Measurements from ENCODE around the gene ADGRG1. TPM values are rescaled to one million over a fixed set of nuclear protein-coding genes. Genes with fewer than 3 reads are reported as not detected.

The ADGRG1 gene
- polyA plus RNA-seq, 1 donor = 102 TPM

GRCh38 chr16:57613514-57613913 lies 14.9 kb upstream of the ADGRG1 start:
- no peak for DNase-seq
- Histone ChIP-seq H3K27ac (ENCODE audit: low read length) (no peak overlapping the region), H3K27me3 (ENCODE audit: control insufficient read depth, insufficient read depth, low read length) (no peaks in the 10 kb centered on the region), H3K4me1 (ENCODE audit: control insufficient read depth, insufficient read depth, low read length) (peaks cover 13% of the 10 kb centered on the region), H3K9me3 (ENCODE audit: control insufficient read depth, low read depth, low read length) (no peaks in the 10 kb centered on the region), H3K36me3 (ENCODE audit: control insufficient read depth, insufficient read depth, low read length) (no peaks in the 10 kb centered on the region), H3K4me3 (ENCODE audit: low read length) (no peak overlapping the region)
- WGBS (ENCODE audit: insufficient coverage, low lambda C conversion rate) = 100% methylated on average over 2 of the region's 4 CpGs

DNA sequence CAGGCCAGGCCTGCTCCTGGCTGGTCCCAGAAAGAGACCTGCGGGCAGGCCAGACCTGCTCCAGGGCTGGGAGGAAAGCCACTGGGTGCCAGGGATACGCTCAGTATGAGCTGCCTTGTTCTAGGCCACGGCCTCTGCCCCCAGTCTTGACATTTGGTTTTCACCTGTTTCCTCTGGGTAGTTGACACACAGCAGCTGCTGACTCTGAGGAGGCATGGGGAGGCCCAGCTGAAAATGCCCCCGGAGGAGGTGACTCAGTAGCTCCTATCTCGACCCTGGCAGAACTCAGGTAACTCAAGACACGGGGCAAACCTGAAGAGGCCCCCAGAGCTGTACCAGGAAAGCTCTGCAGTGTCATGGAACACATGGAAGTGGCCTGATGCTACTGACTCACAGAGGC lies 13.9 kb upstream of the ADGRG1 start:
- no CpG with 5 or more reads among the region's 6 CpGs for whole genome bisulfite sequencing (ENCODE audit: insufficient coverage, low lambda C conversion rate)
- Histone ChIP-seq H3K27me3 (ENCODE audit: control insufficient read depth, insufficient read depth, low read length) (no peaks in the 10 kb centered on the region), H3K4me1 (ENCODE audit: control insufficient read depth, insufficient read depth, low read length) (peaks cover 12% of the 10 kb centered on the region), H3K27ac (ENCODE audit: low read length) (no peak overlapping the region), H3K36me3 (ENCODE audit: control insufficient read depth, insufficient read depth, low read length) (no peaks in the 10 kb centered on the region), H3K9me3 (ENCODE audit: control insufficient read depth, low read depth, low read length) (no peaks in the 10 kb centered on the region), H3K4me3 (ENCODE audit: low read length) (no peak overlapping the region)
- no peak for DNase-seq

- no peak overlapping the region for H3K4me3 ChIP-seq (ENCODE audit: low read length)
- H3K27ac ChIP-seq (ENCODE audit: low read length) = no peak overlapping the region
- WGBS (ENCODE audit: insufficient coverage, low lambda C conversion rate) = no CpG with 5 or more reads among the region's 9 CpGs
- H3K27me3 ChIP-seq (ENCODE audit: control insufficient read depth, insufficient read depth, low read length) = no peaks in the 10 kb centered on the region
- H3K4me1 ChIP-seq (ENCODE audit: control insufficient read depth, insufficient read depth, low read length) = peaks cover 10% of the 10 kb centered on the region
- no peaks in the 10 kb centered on the region for H3K9me3 ChIP-seq (ENCODE audit: control insufficient read depth, low read depth, low read length)
- DNase-seq = no peak
- no peaks in the 10 kb centered on the region for H3K36me3 ChIP-seq (ENCODE audit: control insufficient read depth, insufficient read depth, low read length)
Observed at GRCh38 chr16:57614944-57615343, 13.5 kb upstream of the ADGRG1 start.

GRCh38 chr16:57615813-57616212 lies 12.6 kb upstream of the ADGRG1 start:
- Histone ChIP-seq H3K4me1 (ENCODE audit: control insufficient read depth, insufficient read depth, low read length) (peaks cover 10% of the 10 kb centered on the region), H3K9me3 (ENCODE audit: control insufficient read depth, low read depth, low read length) (no peaks in the 10 kb centered on the region), H3K36me3 (ENCODE audit: control insufficient read depth, insufficient read depth, low read length) (no peaks in the 10 kb centered on the region), H3K27me3 (ENCODE audit: control insufficient read depth, insufficient read depth, low read length) (no peaks in the 10 kb centered on the region), H3K27ac (ENCODE audit: low read length) (no peak overlapping the region), H3K4me3 (ENCODE audit: low read length) (no peak overlapping the region)
- no peak for DNase-seq
- no CpG with 5 or more reads among the region's 10 CpGs for WGBS (ENCODE audit: insufficient coverage, low lambda C conversion rate)

- Histone ChIP-seq H3K4me1 (ENCODE audit: control insufficient read depth, insufficient read depth, low read length) (peaks cover 10% of the 10 kb centered on the region), H3K27me3 (ENCODE audit: control insufficient read depth, insufficient read depth, low read length) (no peaks in the 10 kb centered on the region), H3K9me3 (ENCODE audit: control insufficient read depth, low read depth, low read length) (no peaks in the 10 kb centered on the region), H3K27ac (ENCODE audit: low read length) (no peak overlapping the region), H3K36me3 (ENCODE audit: control insufficient read depth, insufficient read depth, low read length) (no peaks in the 10 kb centered on the region), H3K4me3 (ENCODE audit: low read length) (no peak overlapping the region)
- no CpG with 5 or more reads among the region's 7 CpGs for WGBS (ENCODE audit: insufficient coverage, low lambda C conversion rate)
- DNase-seq = no peak
Observed at GRCh38 chr16:57616241-57616640, 12.2 kb upstream of the ADGRG1 start.

- H3K4me1 ChIP-seq (ENCODE audit: control insufficient read depth, insufficient read depth, low read length) = peaks cover 17% of the 10 kb centered on the region
- H3K27ac ChIP-seq (ENCODE audit: low read length) = no peak overlapping the region
- no peak for DNase-seq
- no peaks in the 10 kb centered on the region for H3K9me3 ChIP-seq (ENCODE audit: control insufficient read depth, low read depth, low read length)
- no peaks in the 10 kb centered on the region for H3K27me3 ChIP-seq (ENCODE audit: control insufficient read depth, insufficient read depth, low read length)
- H3K36me3 ChIP-seq (ENCODE audit: control insufficient read depth, insufficient read depth, low read length) = no peaks in the 10 kb centered on the region
- no CpG with 5 or more reads among the region's 4 CpGs for WGBS (ENCODE audit: insufficient coverage, low lambda C conversion rate)
- no peak overlapping the region for H3K4me3 ChIP-seq (ENCODE audit: low read length)
Observed at GRCh38 chr16:57616876-57617275, 11.6 kb upstream of the ADGRG1 start.

DNA sequence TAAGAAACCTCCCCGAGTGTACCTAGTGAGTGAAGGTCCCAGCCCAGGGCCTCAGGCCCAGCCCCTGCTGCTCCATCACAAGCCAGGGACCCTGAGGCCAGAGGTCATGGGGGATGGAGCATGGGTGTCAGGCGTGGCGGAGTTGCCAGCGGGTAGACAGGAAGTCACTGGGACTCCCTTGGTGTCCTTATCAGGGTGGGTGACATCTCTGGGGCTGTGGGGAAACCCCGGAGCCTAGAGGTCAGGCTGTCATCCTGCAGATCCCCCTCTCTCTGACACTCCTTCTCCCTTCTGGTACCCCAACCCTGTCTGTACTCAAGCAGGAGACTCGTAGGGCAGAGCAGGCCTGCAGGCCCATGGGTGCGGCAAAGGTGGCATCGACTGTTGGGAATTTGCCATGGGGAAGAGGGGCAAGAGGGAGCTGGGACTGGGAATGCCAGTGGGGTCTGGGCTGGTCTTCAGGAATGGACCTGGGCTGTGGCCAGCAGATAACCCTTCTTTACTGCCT lies 10.8 kb upstream of the ADGRG1 start:
- H3K27ac ChIP-seq (ENCODE audit: low read length) = no peak overlapping the region
- no peaks in the 10 kb centered on the region for H3K36me3 ChIP-seq (ENCODE audit: control insufficient read depth, insufficient read depth, low read length)
- DNase-seq = no peak
- no peaks in the 10 kb centered on the region for H3K27me3 ChIP-seq (ENCODE audit: control insufficient read depth, insufficient read depth, low read length)
- H3K4me1 ChIP-seq (ENCODE audit: control insufficient read depth, insufficient read depth, low read length) = peaks cover 24% of the 10 kb centered on the region
- H3K4me3 ChIP-seq (ENCODE audit: low read length) = no peak overlapping the region
- no peaks in the 10 kb centered on the region for H3K9me3 ChIP-seq (ENCODE audit: control insufficient read depth, low read depth, low read length)
- WGBS (ENCODE audit: insufficient coverage, low lambda C conversion rate) = no CpG with 5 or more reads among the region's 8 CpGs

- H3K27me3 ChIP-seq (ENCODE audit: control insufficient read depth, insufficient read depth, low read length) = no peaks in the 10 kb centered on the region
- H3K36me3 ChIP-seq (ENCODE audit: control insufficient read depth, insufficient read depth, low read length) = peaks cover 4% of the 10 kb centered on the region
- H3K4me3 ChIP-seq (ENCODE audit: low read length) = no peak overlapping the region
- no peak for DNase-seq
- H3K4me1 ChIP-seq (ENCODE audit: control insufficient read depth, insufficient read depth, low read length) = peaks cover 33% of the 10 kb centered on the region
- H3K9me3 ChIP-seq (ENCODE audit: control insufficient read depth, low read depth, low read length) = no peaks in the 10 kb centered on the region
- peak overlapping the region; percentile 95 for H3K27ac ChIP-seq (ENCODE audit: low read length)
- WGBS (ENCODE audit: insufficient coverage, low lambda C conversion rate) = 96% methylated on average over 4 of the region's 19 CpGs
Observed at GRCh38 chr16:57618296-57619132, 9.9 kb upstream of the ADGRG1 start.

DNA sequence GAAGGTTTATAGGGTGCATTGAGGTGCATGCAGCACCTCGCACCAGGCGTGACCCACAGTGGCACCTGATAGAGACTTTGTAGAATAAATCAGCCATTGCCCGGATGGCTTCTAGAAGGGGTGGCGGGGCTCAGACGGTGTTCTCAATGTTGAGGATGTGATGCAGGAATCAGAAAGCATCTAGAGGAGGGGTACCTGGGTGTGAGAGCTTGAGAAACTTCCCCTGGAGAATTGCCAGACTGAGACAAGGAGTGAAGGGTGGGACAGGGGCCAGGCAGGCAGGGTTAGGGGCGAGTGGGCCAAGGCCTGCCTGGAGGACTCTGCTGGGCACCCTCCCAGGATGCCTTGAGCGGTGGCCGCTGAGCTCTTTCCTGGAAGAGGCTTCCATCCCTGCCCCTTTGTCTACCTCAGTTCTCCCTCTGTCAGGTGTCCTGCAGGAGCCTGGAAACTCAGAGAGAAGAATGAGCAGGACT lies 9.3 kb upstream of the ADGRG1 start:
- Histone ChIP-seq H3K27me3 (ENCODE audit: control insufficient read depth, insufficient read depth, low read length) (no peaks in the 10 kb centered on the region), H3K4me1 (ENCODE audit: control insufficient read depth, insufficient read depth, low read length) (peaks cover 39% of the 10 kb centered on the region), H3K4me3 (ENCODE audit: low read length) (no peak overlapping the region), H3K36me3 (ENCODE audit: control insufficient read depth, insufficient read depth, low read length) (peaks cover 4% of the 10 kb centered on the region), H3K27ac (ENCODE audit: low read length) (peak overlapping the region; percentile 95), H3K9me3 (ENCODE audit: control insufficient read depth, low read depth, low read length) (no peaks in the 10 kb centered on the region)
- WGBS (ENCODE audit: insufficient coverage, low lambda C conversion rate) = no CpG with 5 or more reads among the region's 8 CpGs
- no peak for DNase-seq

DNA sequence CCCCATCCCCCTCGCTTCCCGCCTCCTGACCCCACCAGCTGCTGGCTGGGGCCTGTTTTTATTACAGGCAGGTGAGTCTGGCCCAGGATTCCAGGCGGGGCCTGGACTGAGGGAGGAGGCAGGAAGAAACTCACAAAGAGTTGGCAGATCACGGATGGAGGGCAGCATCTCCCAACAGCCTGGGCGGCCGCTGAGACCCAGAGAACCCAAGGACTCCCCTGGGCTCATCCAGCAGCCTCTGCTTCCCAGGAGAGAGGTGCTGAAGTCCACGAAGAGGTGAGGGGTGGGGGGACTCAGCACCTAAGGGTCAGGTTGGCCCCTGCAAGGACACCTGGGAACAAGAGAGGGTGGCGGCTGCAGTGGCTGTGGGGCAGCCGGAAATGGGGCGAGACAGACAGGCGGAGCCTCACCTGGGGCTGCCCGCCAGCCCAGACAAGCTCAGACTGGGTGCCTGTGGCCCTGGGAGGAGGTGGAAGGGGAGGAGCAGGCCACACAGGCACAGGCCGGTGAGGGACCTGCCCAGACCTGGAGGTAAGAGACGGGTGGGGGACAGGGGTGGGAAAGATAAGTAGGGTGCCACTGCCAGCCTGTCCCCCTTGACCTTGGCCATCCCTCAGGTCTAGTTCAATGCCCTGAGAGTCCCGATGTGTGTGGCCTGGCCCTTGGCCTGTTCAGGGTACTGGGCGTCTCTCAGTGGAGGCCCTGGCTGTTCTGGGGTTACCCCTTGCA lies 8.7 kb upstream of the ADGRG1 start:
- no CpG with 5 or more reads among the region's 16 CpGs for WGBS (ENCODE audit: insufficient coverage, low lambda C conversion rate)
- peaks cover 45% of the 10 kb centered on the region for H3K4me1 ChIP-seq (ENCODE audit: control insufficient read depth, insufficient read depth, low read length)
- peak overlapping the region; percentile 61 for H3K4me3 ChIP-seq (ENCODE audit: low read length)
- H3K36me3 ChIP-seq (ENCODE audit: control insufficient read depth, insufficient read depth, low read length) = peaks cover 4% of the 10 kb centered on the region
- peak overlapping the region; percentile 95 for H3K27ac ChIP-seq (ENCODE audit: low read length)
- no peaks in the 10 kb centered on the region for H3K27me3 ChIP-seq (ENCODE audit: control insufficient read depth, insufficient read depth, low read length)
- peak; percentile 89 to 95 for DNase-seq
- no peaks in the 10 kb centered on the region for H3K9me3 ChIP-seq (ENCODE audit: control insufficient read depth, low read depth, low read length)

Measured in large intestine (tissue), 3 donors.